ENCODE data around the gene LCP1.
A peak's percentile ranks its signal among the peaks of the same experiment; 100 is the strongest.
"Not testable (repeated sequence)": the region's sequence is repeated elsewhere in the genome, so short reads cannot be mapped to it uniquely, and the experiment has no call there.

The LCP1 gene

GRCh38 chr13:46181377-46181839, 569 bp downstream of the LCP1 start:
- no peak for DNase-seq (ENCODE audit: low spot score)

GRCh38 chr13:46179969-46180763, 1.8 kb downstream of the LCP1 start:
- DNase-seq (ENCODE audit: low spot score), result no peak

- DNase-seq (ENCODE audit: low spot score), result no peak
Measured at GRCh38 chr13:46179491-46179908, 2.5 kb downstream of the LCP1 start.

- DNase-seq (ENCODE audit: low spot score), result no peak
Measured at GRCh38 chr13:46178821-46179220, 3.2 kb downstream of the LCP1 start.

- DNase-seq (ENCODE audit: low spot score), result no peak
Measured at GRCh38 chr13:46178143-46178542, 3.8 kb downstream of the LCP1 start.

- no peak for DNase-seq (ENCODE audit: low spot score)
Measured at GRCh38 chr13:46176756-46177155, 5.2 kb downstream of the LCP1 start.

- DNase-seq (ENCODE audit: low spot score), result no peak
Measured at GRCh38 chr13:46173656-46174055, 8.3 kb downstream of the LCP1 start.

- no peak for DNase-seq (ENCODE audit: low spot score)
Measured at GRCh38 chr13:46172531-46172991, 9.4 kb downstream of the LCP1 start.

- DNase-seq (ENCODE audit: low spot score), result no peak
Measured at GRCh38 chr13:46171739-46172138, 10.2 kb downstream of the LCP1 start.

- DNase-seq (ENCODE audit: low spot score), result no peak
Measured at GRCh38 chr13:46171217-46171616, 10.8 kb downstream of the LCP1 start.

- no peak for DNase-seq (ENCODE audit: low spot score)
Measured at GRCh38 chr13:46170687-46171086, 11.3 kb downstream of the LCP1 start.

- no peak for DNase-seq (ENCODE audit: low spot score)
Measured at GRCh38 chr13:46170268-46170667, 11.7 kb downstream of the LCP1 start.

- no peak for DNase-seq (ENCODE audit: low spot score)
Measured at GRCh38 chr13:46169758-46170157, 12.2 kb downstream of the LCP1 start.

- no peak for DNase-seq (ENCODE audit: low spot score)
Measured at GRCh38 chr13:46168783-46169182, 13.2 kb downstream of the LCP1 start.

- no peak for DNase-seq (ENCODE audit: low spot score)
Measured at GRCh38 chr13:46168341-46168740, 13.6 kb downstream of the LCP1 start.

GRCh38 chr13:46166947-46167610, 14.9 kb downstream of the LCP1 start:
- DNase-seq (ENCODE audit: low spot score), result no peak

GRCh38 chr13:46166224-46166584, 15.8 kb downstream of the LCP1 start:
- no peak for DNase-seq (ENCODE audit: low spot score)

- DNase-seq (ENCODE audit: low spot score), result no peak
Measured at GRCh38 chr13:46165485-46166223, 16.3 kb downstream of the LCP1 start.

- no peak for DNase-seq (ENCODE audit: low spot score)
Measured at GRCh38 chr13:46164661-46165060, 17.3 kb downstream of the LCP1 start.

GRCh38 chr13:46162741-46163140, 19.2 kb downstream of the LCP1 start:
- DNase-seq (ENCODE audit: low spot score), result not testable (repeated sequence)

- DNase-seq (ENCODE audit: low spot score), result peak; percentile 58
Measured at GRCh38 chr13:46160471-46161066, 21.4 kb downstream of the LCP1 start.

- DNase-seq (ENCODE audit: low spot score), result no peak
Measured at GRCh38 chr13:46160065-46160464, 21.9 kb downstream of the LCP1 start.

All from LoVo (cell line).